Esophagus muscularis mucosa (tissue), 4 donors: ENCODE results near the gene THBS1. TPM values are rescaled to one million over a fixed set of nuclear protein-coding genes. Genes with fewer than 3 reads are reported as not detected.

Experiments
- DNase-seq: peaks from one replicate; pipeline ENCODE4 v3.0.0-alpha.2; 2017; ENCODE audit errors: extremely low spot score
- H3K27ac ChIP-seq, 4 donors: fragments of 200-600 bp; sonication (generic); replicated peaks in 1 of 4; 1 replicate in 3 of 4; 2 replicates in 1 of 4; pipeline ENCODE4 v1.5.1; 2016 to 2019; ENCODE audit warnings: mild to moderate bottlenecking in 1 of 4
- H3K27me3 ChIP-seq, 4 donors: fragments of 200-600 bp; sonication (generic); one replicate each; pipeline versions ENCODE4 v1.5.1 to v1.6.0; 2016 to 2019
- H3K36me3 ChIP-seq, 4 donors: fragments of 200-600 bp; sonication (generic); one replicate each; pipeline ENCODE4 v1.5.1; 2016 to 2019
- H3K4me1 ChIP-seq, 4 donors: fragments of 200-600 bp; sonication (generic); one replicate each; pipeline ENCODE4 v1.5.1; 2016 to 2019
- H3K4me3 ChIP-seq, 4 donors: fragments of 200-600 bp; sonication (generic); 1 replicate in 2 of 4; 2 replicates in 2 of 4; pipeline ENCODE4 v1.5.1; 2016 to 2019; ENCODE audit warnings: mild to moderate bottlenecking in 4 of 4, moderate library complexity in 1 of 4
- H3K9me3 ChIP-seq, 4 donors: fragments of 200-600 bp; sonication (generic); 1 replicate in 3 of 4; 2 replicates in 1 of 4; pipeline ENCODE4 v1.5.1; 2016 to 2019
- CTCF ChIP-seq, 3 experiments: fragments of 200-600 bp in 2 of 3; fragments of 450-650 bp in 1 of 3; sonication (generic) in 2 of 3; IDR thresholded peaks; one replicate each; pipeline ENCODE4 v1.5.1; 2017 to 2019; ENCODE audit warnings: antibody characterized with exemption in 3 of 3, mild to moderate bottlenecking in 2 of 3, moderate library complexity in 1 of 3
- EP300 ChIP-seq: sonication (generic); formaldehyde crosslinking; IDR thresholded peaks from one replicate; pipeline ENCODE4 v1.6.1; 2017; ENCODE audit warnings: antibody characterized with exemption
- POLR2A ChIP-seq: fragments of 450-650 bp; IDR thresholded peaks from one replicate; pipeline ENCODE4 v1.6.1; 2017; ENCODE audit warnings: antibody characterized with exemption, moderate library complexity, mild to moderate bottlenecking, low read depth
- POLR2AphosphoS5 ChIP-seq, 2 donors: sonication (generic); formaldehyde crosslinking; IDR thresholded peaks; one replicate each; pipeline ENCODE4 v1.6.1; 2017; ENCODE audit warnings: antibody characterized with exemption in 2 of 2
- WGBS: methylation state at CpG from one replicate; pipeline ENCODE4 v1.1.5; 2018; 5-methylcytosine and 5-hydroxymethylcytosine counted together
- intact Hi-C: fragments of 100-400 bp; cut with DNase I; formaldehyde crosslinking; loops from one replicate; pipeline ENCODE4 v1.15.1; 2023
- total RNA-seq, 4 donors: library from RNA; depleted of rRNA; stranded (reverse); fragments of >200 nt; gene quantifications; one replicate each; pipeline versions ENCODE4 v1.1.0 to v1.2.1, GENCODE V29; 2016

THBS1 gene
- total RNA-seq, 4 donors from 2014 or later: 188 to 4,072 (median 270) TPM

GRCh38 chr15:39539973-39540558 is 40.8 kb upstream of the THBS1 start:
- Histone ChIP-seq H3K27me3 (no peaks in the 10 kb centered on the region), H3K36me3 (no peaks in the 10 kb centered on the region), H3K27ac (peak overlapping the region in 2 of 4 donors; percentile 1 to 49), H3K9me3 (peaks cover 0 to 5% (median 0%) of the 10 kb centered on the region in 4 donors), H3K4me1 (peaks cover 7 to 16% (median 11%) of the 10 kb centered on the region in 4 donors), H3K4me3 (no peak overlapping the region)
- WGBS: 79% methylated on average over 3 of the region's 3 CpGs
- intact Hi-C loops: no loop called here
- DNase-seq: peak; percentile 74
- TF ChIP-seq POLR2AphosphoS5 (IDR thresholded peaks at IDR 0.05) (no peak), EP300 (no peak), CTCF (IDR thresholded peaks at IDR 0.05) (no peak), POLR2A (no peak)

GRCh38 chr15:39542385-39543065 is 38.4 kb upstream of the THBS1 start:
- 97% methylated on average over 4 of the region's 4 CpGs for WGBS
- no peak overlapping the region for H3K27ac ChIP-seq

GRCh38 chr15:39543651-39544050 is 37.2 kb upstream of the THBS1 start:
- Histone ChIP-seq H3K27ac (no peak overlapping the region), H3K4me3 (no peak overlapping the region), H3K36me3 (no peaks in the 10 kb centered on the region), H3K9me3 (peaks cover 0 to 9% (median 4%) of the 10 kb centered on the region in 4 donors), H3K27me3 (no peaks in the 10 kb centered on the region), H3K4me1 (peaks cover 7 to 16% (median 11%) of the 10 kb centered on the region in 4 donors)
- DNase-seq: peak; percentile 14
- TF ChIP-seq EP300 (no peak), POLR2AphosphoS5 (IDR thresholded peaks at IDR 0.05) (no peak), CTCF (IDR thresholded peaks at IDR 0.05) (no peak), POLR2A (no peak)
- 10% methylated on average over 1 of the region's 1 CpG for WGBS
- intact Hi-C loops: no loop called here

More at GRCh38 chr15:39542385-39543065, 38.4 kb upstream of the THBS1 start:
- no peaks in the 10 kb centered on the region for H3K27me3 ChIP-seq
- H3K4me1 ChIP-seq: peaks cover 7 to 16% (median 11%) of the 10 kb centered on the region in 4 donors
- TF ChIP-seq POLR2AphosphoS5 (IDR thresholded peaks at IDR 0.05): no peak
- TF ChIP-seq POLR2A: no peak
- TF ChIP-seq EP300: no peak
- no peak for TF ChIP-seq CTCF (IDR thresholded peaks at IDR 0.05)
- no peak overlapping the region for H3K4me3 ChIP-seq
- DNase-seq: peak; percentile 21
- intact Hi-C loops: no loop called here
- H3K9me3 ChIP-seq: peaks cover 0 to 9% (median 4%) of the 10 kb centered on the region in 4 donors
- H3K36me3 ChIP-seq: no peaks in the 10 kb centered on the region

GRCh38 chr15:39546842-39547241 is 34.0 kb upstream of the THBS1 start:
- Histone ChIP-seq H3K36me3 (no peaks in the 10 kb centered on the region), H3K4me3 (no peak overlapping the region), H3K4me1 (no peaks in the 10 kb centered on the region), H3K9me3 (peaks cover 0 to 9% (median 4%) of the 10 kb centered on the region in 4 donors), H3K27ac (no peak overlapping the region), H3K27me3 (no peaks in the 10 kb centered on the region)
- no peak for DNase-seq
- intact Hi-C loops: no loop called here
- WGBS: 100% methylated on average over 1 of the region's 1 CpG
- TF ChIP-seq POLR2AphosphoS5 (IDR thresholded peaks at IDR 0.05) (no peak), CTCF (IDR thresholded peaks at IDR 0.05) (no peak), EP300 (no peak), POLR2A (no peak)
